SK-N-SH (cell line): ENCODE results near the gene PICK1. TPM values are rescaled to one million over a fixed set of nuclear protein-coding genes. Genes with fewer than 3 reads are reported as not detected.

Experiments used
- CTCF ChIA-PET: fragments of 300-600, 350-600 bp; formaldehyde crosslinking; extraction: SDS; loops from one replicate; lab custom pipeline; 2021; lab: Yijun Ruan, JAX
- POLR2A ChIA-PET: fragments of 350-600 bp; sonication (Branson Sonifier 250); formaldehyde crosslinking; extraction: SDS; loops from one replicate; lab custom pipeline; 2020; ENCODE audit warnings: antibody characterized with exemption, inconsistent platforms; lab: Yijun Ruan, JAX
- DNase-seq: peaks from one replicate; pipeline ENCODE4 v3.0.0; 2012
- H2AFZ ChIP-seq: fragments of 200-600 bp; sonication (generic); 2 replicates; pipeline ENCODE4 v1.8.1; 2016; ENCODE audit warnings: antibody characterized with exemption, mild to moderate bottlenecking, low read depth
- H3F3A ChIP-seq: fragments of 200-600 bp; sonication (generic); replicated peaks from 2 replicates; pipeline ENCODE3; 2016; ENCODE audit warnings: antibody characterized with exemption, mild to moderate bottlenecking; ENCODE audit not compliant: insufficient read depth
- H3K27ac ChIP-seq, 2 experiments: fragments of 200-500 bp in 1 of 2; fragments of 200-600 bp in 1 of 2; sonication (Bioruptor generic) in 1 of 2; sonication (generic), shearing (Covaris generic) in 1 of 2; 2 replicates each; pipeline versions ENCODE4 v1.5.1 to v1.6.1; 2014 to 2016; ENCODE audit warnings: low read depth in 2 of 2, inconsistent platforms in 1 of 2, low read length in 1 of 2, mild to moderate bottlenecking in 1 of 2, mixed read lengths in 1 of 2
- H3K27me3 ChIP-seq: fragments of 200-600 bp; sonication (generic), shearing (Covaris generic); 2 replicates; pipeline ENCODE4 v1.6.1; 2016; ENCODE audit warnings: mixed run types; ENCODE audit not compliant: insufficient read depth
- H3K36me3 ChIP-seq, 2 experiments: fragments of 200-500 bp in 1 of 2; fragments of 200-600 bp in 1 of 2; sonication (Bioruptor generic) in 1 of 2; sonication (generic) in 1 of 2; replicated peaks in 1 of 2; 2 replicates each; pipeline versions ENCODE3 to v1.5.1; 2014 to 2016; ENCODE audit warnings: low read length in 1 of 2, mild to moderate bottlenecking in 1 of 2; ENCODE audit not compliant: insufficient read depth in 2 of 2, control insufficient read depth in 1 of 2
- H3K4me1 ChIP-seq, 2 experiments: fragments of 200-500 bp in 1 of 2; fragments of 200-600 bp in 1 of 2; sonication (Bioruptor generic) in 1 of 2; sonication (generic), shearing (Covaris generic) in 1 of 2; 2 replicates each; pipeline versions ENCODE4 v1.5.1 to v1.6.1; 2014 to 2016; ENCODE audit warnings: low read depth in 1 of 2, low read length in 1 of 2, mixed run types in 1 of 2; ENCODE audit not compliant: insufficient read depth in 2 of 2, control insufficient read depth in 1 of 2
- H3K4me2 ChIP-seq: fragments of 200-600 bp; sonication (generic), shearing (Covaris generic); 2 replicates; pipeline ENCODE4 v1.6.1; 2017; ENCODE audit warnings: mixed run types
- H3K4me3 ChIP-seq, 2 experiments: fragments of 200-500 bp in 1 of 2; fragments of 200-600 bp in 1 of 2; sonication (Bioruptor generic) in 1 of 2; sonication (generic), shearing (Covaris generic) in 1 of 2; 2 replicates each; pipeline versions ENCODE4 v1.5.1 to v1.8.1; 2014 to 2016; ENCODE audit warnings: low read depth in 2 of 2, inconsistent platforms in 1 of 2, low read length in 1 of 2, mild to moderate bottlenecking in 1 of 2, mixed read lengths in 1 of 2, moderate library complexity in 1 of 2
- H3K79me2 ChIP-seq: fragments of 200-600 bp; sonication (generic); 2 replicates; pipeline ENCODE4 v1.8.1; 2017; ENCODE audit warnings: mild to moderate bottlenecking; ENCODE audit not compliant: insufficient read depth
- H3K9ac ChIP-seq: fragments of 200-600 bp; sonication (generic); 2 replicates; pipeline ENCODE4 v1.6.1; 2017; ENCODE audit warnings: mixed run types
- H3K9me2 ChIP-seq: fragments of 200-600 bp; sonication (generic); 2 replicates; pipeline ENCODE4 v1.6.1; 2017; ENCODE audit warnings: mixed run types
- H3K9me3 ChIP-seq: fragments of 200-600 bp; sonication (generic); 2 replicates; pipeline ENCODE4 v1.6.1; 2017; ENCODE audit warnings: mixed run types, mild to moderate bottlenecking, moderate library complexity
- H4K20me1 ChIP-seq: fragments of 200-600 bp; sonication (generic); 2 replicates; pipeline ENCODE4 v1.6.1; 2017; ENCODE audit warnings: mild to moderate bottlenecking, mixed run types; ENCODE audit not compliant: insufficient read depth
- CHD2 ChIP-seq: fragments of 150-350 bp; IDR thresholded peaks from 2 replicates; pipeline ENCODE4 v1.6.1; 2018; ENCODE audit warnings: low read length; ENCODE audit not compliant: partially characterized antibody
- EP300 ChIP-seq, 2 experiments: IDR thresholded peaks; 2 replicates each; pipeline versions ENCODE4 v1.4.0 to v1.6.1; 2012; ENCODE audit warnings: borderline replicate concordance in 1 of 2, low read depth in 1 of 2, low read length in 1 of 2
- EZH2phosphoT487 ChIP-seq: fragments of 200-600 bp; sonication (generic); IDR thresholded peaks from 2 replicates; pipeline ENCODE4 v1.6.1; 2017; ENCODE audit warnings: low read depth, mixed run types, mild to moderate bottlenecking, antibody characterized with exemption, moderate library complexity, borderline replicate concordance
- FOXM1 ChIP-seq: IDR thresholded peaks from 2 replicates; pipeline ENCODE4 v1.4.0; 2012; ENCODE audit warnings: low read depth, mild to moderate bottlenecking
- GATA2 ChIP-seq: sonication (generic); formaldehyde crosslinking; IDR thresholded peaks from 2 replicates; pipeline ENCODE4 v1.5.0; 2020; ENCODE audit warnings: mild to moderate bottlenecking, missing genetic modification reagents
- MEF2A ChIP-seq: IDR thresholded peaks from 2 replicates; pipeline ENCODE4 v1.4.0; 2012; ENCODE audit warnings: low read depth, borderline replicate concordance
- MXI1 ChIP-seq: IDR thresholded peaks from 2 replicates; pipeline ENCODE4 v1.6.1; 2012; ENCODE audit warnings: mild to moderate bottlenecking, low read depth, low read length, improper control_type of control experiment
- NFIC ChIP-seq: IDR thresholded peaks from 2 replicates; pipeline ENCODE4 v1.4.0; 2012; ENCODE audit warnings: borderline replicate concordance
- RAD21 ChIP-seq: IDR thresholded peaks from 2 replicates; pipeline ENCODE4 v1.6.1; 2012; ENCODE audit warnings: mild to moderate bottlenecking, low read length
- RFX5 ChIP-seq: IDR thresholded peaks from 2 replicates; pipeline ENCODE4 v1.6.1; 2012; ENCODE audit warnings: mild to moderate bottlenecking, improper control_type of control experiment, low read length
- RXRA ChIP-seq: IDR thresholded peaks from 2 replicates; pipeline ENCODE4 v1.4.0; 2012; ENCODE audit warnings: low read depth, mild to moderate bottlenecking, borderline replicate concordance
- SIN3A ChIP-seq: IDR thresholded peaks from 2 replicates; pipeline ENCODE4 v1.6.1; 2012; ENCODE audit warnings: low read depth, mild to moderate bottlenecking, low read length, moderate library complexity, borderline replicate concordance
- SMC3 ChIP-seq: IDR thresholded peaks from 2 replicates; pipeline ENCODE4 v1.6.1; 2012; ENCODE audit warnings: low read depth, low read length, improper control_type of control experiment
- TEAD4 ChIP-seq: IDR thresholded peaks from 2 replicates; pipeline ENCODE4 v1.4.0; 2012; ENCODE audit warnings: mild to moderate bottlenecking, borderline replicate concordance; ENCODE audit not compliant: insufficient read depth
- YY1 ChIP-seq: IDR thresholded peaks from 2 replicates; pipeline ENCODE4 v1.4.0; 2012; ENCODE audit warnings: low read depth, mild to moderate bottlenecking
- WGBS: methylation state at CpG from one replicate; pipeline ENCODE4 v1.1.6; 2017; ENCODE audit warnings: low lambda C conversion rate; 5-methylcytosine and 5-hydroxymethylcytosine counted together
- polyA plus RNA-seq, 3 experiments: library from polyadenylated mRNA; depleted of rRNA; stranded (reverse); fragments of >200 nt; gene quantifications; 2 replicates each; pipeline ENCODE4 v1.2.3, GENCODE V29; 2012
- TF ChIP-seq, protein P1 (sequence below): IDR thresholded peaks from 2 replicates; pipeline ENCODE4 v1.4.0; 2012; ENCODE audit warnings: low read depth
- TF ChIP-seq, protein P2 (sequence below): IDR thresholded peaks from 2 replicates; pipeline ENCODE4; 2012
- TF ChIP-seq, protein P3 (sequence below): fragments of 150-350 bp; IDR thresholded peaks from 2 replicates; pipeline ENCODE4 v1.6.1; 2016; ENCODE audit warnings: mild to moderate bottlenecking, low read depth, low read length
- TF ChIP-seq, protein P4 (sequence below): fragments of 200-600 bp; sonication (generic); IDR thresholded peaks from 2 replicates; pipeline ENCODE4 v1.6.1; 2017; ENCODE audit warnings: antibody characterized with exemption, mild to moderate bottlenecking, moderate library complexity
- TF ChIP-seq, protein P5 (sequence below): IDR thresholded peaks from 2 replicates; pipeline ENCODE4 v1.4.0; 2012; ENCODE audit warnings: low read depth, borderline replicate concordance

PICK1 gene
- polyA plus RNA-seq, 1 of the 3 experiments (the other 2 are of a cell fraction) = 36.8 TPM

DNA sequence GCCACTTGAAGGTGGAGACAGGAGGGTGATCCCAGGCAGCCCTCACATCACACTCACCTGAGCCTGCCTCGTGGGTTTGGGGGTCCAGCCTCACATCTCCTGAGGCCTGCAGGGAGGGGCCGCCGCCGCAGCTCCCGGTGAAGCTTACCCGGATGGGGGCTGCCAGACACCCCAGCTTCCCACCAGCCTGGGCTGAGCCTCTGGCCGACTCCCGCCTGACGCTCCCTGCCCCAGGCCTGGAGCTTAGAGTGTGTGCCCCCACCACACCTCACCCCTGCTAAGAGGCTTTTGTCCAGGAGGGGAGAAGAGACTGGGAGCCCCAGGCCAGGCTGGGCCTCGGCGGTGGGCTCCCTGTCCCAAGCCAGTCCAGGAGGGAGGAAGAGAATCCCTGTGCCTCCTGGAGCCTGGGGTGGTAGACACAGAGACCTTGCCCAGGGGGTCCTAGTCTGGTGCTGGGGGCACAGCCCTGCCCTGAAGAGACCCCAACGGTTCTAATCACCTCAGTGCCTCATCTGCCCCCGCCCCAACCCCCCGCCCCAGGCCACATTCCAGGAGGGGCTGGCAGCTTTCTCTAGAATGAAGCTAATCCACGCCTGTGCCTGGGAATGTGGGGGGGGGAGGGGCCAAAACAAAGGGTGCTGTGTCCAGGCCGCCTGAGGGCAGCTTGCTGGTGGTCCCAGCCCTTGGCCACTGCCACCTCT, 26.9 kb downstream of the PICK1 start, which contains the start of gene SLC16A8 (continued):
- no peak for TF ChIP-seq EZH2phosphoT487

DNA sequence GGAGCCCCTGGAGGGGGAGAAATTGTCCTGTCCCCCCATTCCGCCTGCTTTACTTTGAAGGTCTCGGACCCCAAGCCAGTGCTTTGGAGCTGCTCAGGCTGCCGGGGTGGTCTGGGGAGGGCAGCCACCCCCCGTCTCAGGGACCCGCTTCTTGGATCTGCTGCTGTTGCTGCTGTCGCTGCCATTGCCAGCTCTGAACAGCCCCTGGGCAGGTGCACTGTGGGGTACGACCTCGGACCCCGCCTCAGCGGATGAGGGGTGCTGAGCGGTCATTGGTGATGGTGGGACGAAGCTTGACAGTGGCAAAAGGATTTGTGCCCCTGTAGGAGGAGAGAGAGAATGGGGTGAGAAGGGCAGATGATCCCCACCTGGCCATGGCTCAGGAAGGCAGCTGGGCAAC, 27.9 kb downstream of the PICK1 start:
- POLR2A ChIA-PET = interaction anchor here (1.1 kb wide), 1 partner anchor 13 kb away, joined by 3 read pairs; no protein-coding TSS in a partner anchor
- no peaks in the 10 kb centered on the region for H3K9me3 ChIP-seq
- H3K79me2 ChIP-seq = no peaks in the 10 kb centered on the region
- no peak for DNase-seq
- CTCF ChIA-PET = no interaction called here
- H3K9ac ChIP-seq = no peak overlapping the region
- H3K27me3 ChIP-seq = no peaks in the 10 kb centered on the region
- TF ChIP-seq CHD2 (no peak), TEAD4 (no peak), RFX5 (no peak), FOXM1 (no peak), NFIC (no peak), SMC3 (no peak), YY1 (no peak), SIN3A (no peak)
- TF ChIP-seq, protein P1, sequence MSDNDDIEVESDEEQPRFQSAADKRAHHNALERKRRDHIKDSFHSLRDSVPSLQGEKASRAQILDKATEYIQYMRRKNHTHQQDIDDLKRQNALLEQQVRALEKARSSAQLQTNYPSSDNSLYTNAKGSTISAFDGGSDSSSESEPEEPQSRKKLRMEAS = no peak
- TF ChIP-seq, protein P2, sequence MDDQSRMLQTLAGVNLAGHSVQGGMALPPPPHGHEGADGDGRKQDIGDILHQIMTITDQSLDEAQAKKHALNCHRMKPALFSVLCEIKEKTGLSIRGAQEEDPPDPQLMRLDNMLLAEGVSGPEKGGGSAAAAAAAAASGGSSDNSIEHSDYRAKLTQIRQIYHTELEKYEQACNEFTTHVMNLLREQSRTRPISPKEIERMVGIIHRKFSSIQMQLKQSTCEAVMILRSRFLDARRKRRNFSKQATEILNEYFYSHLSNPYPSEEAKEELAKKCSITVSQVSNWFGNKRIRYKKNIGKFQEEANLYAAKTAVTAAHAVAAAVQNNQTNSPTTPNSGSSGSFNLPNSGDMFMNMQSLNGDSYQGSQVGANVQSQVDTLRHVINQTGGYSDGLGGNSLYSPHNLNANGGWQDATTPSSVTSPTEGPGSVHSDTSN = no peak
- no peak overlapping the region for H2AFZ ChIP-seq
- no peak overlapping the region for H3K4me3 ChIP-seq
- H3K27ac ChIP-seq = no peak overlapping the region
- H3K36me3 ChIP-seq = no peaks in the 10 kb centered on the region
- no peak overlapping the region for H3K4me2 ChIP-seq
- H3K9me2 ChIP-seq = no peaks in the 10 kb centered on the region
- H3K4me1 ChIP-seq = peaks cover 0 to 2% of the 10 kb centered on the region in 2 experiments; a peak in 1 of 4 replicates
- no CpG with 5 or more reads among the region's 12 CpGs for WGBS
- no peaks in the 10 kb centered on the region for H4K20me1 ChIP-seq
- no peaks in the 10 kb centered on the region for H3F3A ChIP-seq

DNA sequence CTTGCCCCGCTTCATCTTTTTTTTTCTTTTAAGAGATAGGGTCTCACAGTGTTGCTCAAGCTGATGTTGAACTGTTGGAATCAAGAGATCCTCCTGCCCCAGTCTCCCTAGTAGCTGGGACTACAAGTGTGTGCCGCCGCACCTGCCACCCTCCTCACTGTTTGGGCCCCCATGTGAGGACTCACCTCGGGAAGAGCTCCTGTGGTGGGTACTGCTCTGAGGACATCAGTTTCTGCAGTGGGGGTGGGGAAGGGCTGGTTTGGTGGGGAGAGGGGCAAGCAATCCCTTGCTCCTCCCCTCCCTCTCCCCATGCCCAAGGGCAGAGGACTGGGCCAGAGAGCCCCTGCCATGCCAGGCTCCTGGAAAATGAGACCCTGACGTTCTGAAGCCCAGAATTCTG, 28.3 kb downstream of the PICK1 start:
- H3F3A ChIP-seq = no peaks in the 10 kb centered on the region
- H3K9ac ChIP-seq = no peak overlapping the region
- no peaks in the 10 kb centered on the region for H3K9me2 ChIP-seq
- H2AFZ ChIP-seq = no peak overlapping the region
- no peak overlapping the region for H3K4me3 ChIP-seq
- no peaks in the 10 kb centered on the region for H3K36me3 ChIP-seq
- DNase-seq = no peak
- ChIA-PET POLR2A (interaction anchor here (1.1 kb wide), 1 partner anchor 13 kb away, joined by 3 read pairs; no protein-coding TSS in a partner anchor), CTCF (no interaction called here)
- H3K9me3 ChIP-seq = no peaks in the 10 kb centered on the region
- peaks cover 0 to 2% of the 10 kb centered on the region in 2 experiments; a peak in 1 of 4 replicates for H3K4me1 ChIP-seq
- no peaks in the 10 kb centered on the region for H4K20me1 ChIP-seq
- no peaks in the 10 kb centered on the region for H3K79me2 ChIP-seq
- no peaks in the 10 kb centered on the region for H3K27me3 ChIP-seq
- WGBS = 64% methylated on average over 4 of the region's 5 CpGs
- no peak overlapping the region for H3K4me2 ChIP-seq
- H3K27ac ChIP-seq = no peak overlapping the region
- TF ChIP-seq EP300 (IDR thresholded peaks at IDR 0.05; ENCODE audit: borderline replicate concordance in 1 of 2, low read depth in 1 of 2, low read length in 1 of 2) (no peak), EZH2phosphoT487 (no peak), RXRA (no peak), MXI1 (no peak), MEF2A (no peak), GATA2 (no peak), SMC3 (no peak), RAD21 (no peak), RFX5 (no peak)
- TF ChIP-seq, protein P3, sequence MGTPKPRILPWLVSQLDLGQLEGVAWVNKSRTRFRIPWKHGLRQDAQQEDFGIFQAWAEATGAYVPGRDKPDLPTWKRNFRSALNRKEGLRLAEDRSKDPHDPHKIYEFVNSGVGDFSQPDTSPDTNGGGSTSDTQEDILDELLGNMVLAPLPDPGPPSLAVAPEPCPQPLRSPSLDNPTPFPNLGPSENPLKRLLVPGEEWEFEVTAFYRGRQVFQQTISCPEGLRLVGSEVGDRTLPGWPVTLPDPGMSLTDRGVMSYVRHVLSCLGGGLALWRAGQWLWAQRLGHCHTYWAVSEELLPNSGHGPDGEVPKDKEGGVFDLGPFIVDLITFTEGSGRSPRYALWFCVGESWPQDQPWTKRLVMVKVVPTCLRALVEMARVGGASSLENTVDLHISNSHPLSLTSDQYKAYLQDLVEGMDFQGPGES = no peak
- TF ChIP-seq, protein P4, sequence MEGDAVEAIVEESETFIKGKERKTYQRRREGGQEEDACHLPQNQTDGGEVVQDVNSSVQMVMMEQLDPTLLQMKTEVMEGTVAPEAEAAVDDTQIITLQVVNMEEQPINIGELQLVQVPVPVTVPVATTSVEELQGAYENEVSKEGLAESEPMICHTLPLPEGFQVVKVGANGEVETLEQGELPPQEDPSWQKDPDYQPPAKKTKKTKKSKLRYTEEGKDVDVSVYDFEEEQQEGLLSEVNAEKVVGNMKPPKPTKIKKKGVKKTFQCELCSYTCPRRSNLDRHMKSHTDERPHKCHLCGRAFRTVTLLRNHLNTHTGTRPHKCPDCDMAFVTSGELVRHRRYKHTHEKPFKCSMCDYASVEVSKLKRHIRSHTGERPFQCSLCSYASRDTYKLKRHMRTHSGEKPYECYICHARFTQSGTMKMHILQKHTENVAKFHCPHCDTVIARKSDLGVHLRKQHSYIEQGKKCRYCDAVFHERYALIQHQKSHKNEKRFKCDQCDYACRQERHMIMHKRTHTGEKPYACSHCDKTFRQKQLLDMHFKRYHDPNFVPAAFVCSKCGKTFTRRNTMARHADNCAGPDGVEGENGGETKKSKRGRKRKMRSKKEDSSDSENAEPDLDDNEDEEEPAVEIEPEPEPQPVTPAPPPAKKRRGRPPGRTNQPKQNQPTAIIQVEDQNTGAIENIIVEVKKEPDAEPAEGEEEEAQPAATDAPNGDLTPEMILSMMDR = no peak
- TF ChIP-seq, protein P5, sequence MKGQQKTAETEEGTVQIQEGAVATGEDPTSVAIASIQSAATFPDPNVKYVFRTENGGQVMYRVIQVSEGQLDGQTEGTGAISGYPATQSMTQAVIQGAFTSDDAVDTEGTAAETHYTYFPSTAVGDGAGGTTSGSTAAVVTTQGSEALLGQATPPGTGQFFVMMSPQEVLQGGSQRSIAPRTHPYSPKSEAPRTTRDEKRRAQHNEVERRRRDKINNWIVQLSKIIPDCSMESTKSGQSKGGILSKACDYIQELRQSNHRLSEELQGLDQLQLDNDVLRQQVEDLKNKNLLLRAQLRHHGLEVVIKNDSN = no peak
- TF ChIP-seq, protein P1 = no peak
